Neural cell (in vitro differentiated cells): ENCODE data around the gene ATXN2. TPM values are rescaled to one million over a fixed set of nuclear protein-coding genes. Genes with fewer than 3 reads are reported as not detected.

ENCODE experiments used
- H2AFZ ChIP-seq: fragments of 200-600, 300-800 bp; sonication (generic), shearing (Covaris generic); 2 replicates; pipeline ENCODE4 v1.6.0; 2014; ENCODE audit warnings: low read depth, mild to moderate bottlenecking, antibody characterized with exemption, low read length, moderate library complexity
- H3F3A ChIP-seq: fragments of 200-600 bp; shearing (Covaris generic); 2 replicates; pipeline ENCODE4 v1.6.1; 2016; ENCODE audit warnings: mild to moderate bottlenecking, moderate library complexity, mixed read lengths, antibody characterized with exemption, low read length; ENCODE audit not compliant: insufficient read depth, poor library complexity, severe bottlenecking
- H3K27ac ChIP-seq: fragments of 200-600, 300-800 bp; sonication (generic), shearing (Covaris generic); 2 replicates; pipeline ENCODE4 v1.5.1; 2014; ENCODE audit warnings: mild to moderate bottlenecking, low read length, moderate library complexity
- H3K27me3 ChIP-seq: fragments of 300-800, 200-600 bp; sonication (generic), shearing (Covaris generic); 2 replicates; pipeline ENCODE4 v1.6.0; 2014; ENCODE audit warnings: mild to moderate bottlenecking, low read depth, low read length, moderate library complexity; ENCODE audit not compliant: insufficient read depth
- H3K36me3 ChIP-seq: fragments of 300-800, 200-600 bp; sonication (generic), shearing (Covaris generic); 2 replicates; pipeline ENCODE4 v1.5.1; 2014; ENCODE audit warnings: mild to moderate bottlenecking, antibody characterized with exemption, low read length, moderate library complexity; ENCODE audit not compliant: insufficient read depth
- H3K4me2 ChIP-seq: fragments of 300-800, 200-600 bp; sonication (generic), shearing (Covaris generic); 2 replicates; pipeline ENCODE4 v1.6.0; 2014; ENCODE audit warnings: mild to moderate bottlenecking, low read length
- H3K4me3 ChIP-seq: fragments of 300-800, 200-600 bp; sonication (generic), shearing (Covaris generic); 2 replicates; pipeline ENCODE4 v1.5.1; 2014; ENCODE audit warnings: mild to moderate bottlenecking, low read length, moderate library complexity
- H3K79me2 ChIP-seq: fragments of 200-600 bp; shearing (Covaris generic); replicated peaks from 2 replicates; pipeline ENCODE4 v1.6.0; 2014; ENCODE audit warnings: mild to moderate bottlenecking, low read length, moderate library complexity; ENCODE audit not compliant: insufficient read depth
- H3K9ac ChIP-seq: fragments of 300-800, 200-600 bp; sonication (generic), shearing (Covaris generic); 2 replicates; pipeline ENCODE4 v1.6.1; 2016; ENCODE audit warnings: mild to moderate bottlenecking, low read length, mixed read lengths
- H3K9me2 ChIP-seq: fragments of 200-600 bp; shearing (Covaris generic); 2 replicates; pipeline ENCODE4 v1.6.1; 2016; ENCODE audit warnings: mild to moderate bottlenecking, low read length, mixed read lengths; ENCODE audit not compliant: insufficient read depth
- H3K9me3 ChIP-seq: fragments of 200-600, 300-800 bp; sonication (generic), shearing (Covaris generic); 2 replicates; pipeline ENCODE4 v1.6.1; 2016; ENCODE audit warnings: mild to moderate bottlenecking, mixed run types, low read length, moderate library complexity, mixed read lengths
- H4K20me1 ChIP-seq: fragments of 200-600 bp; shearing (Covaris generic); 2 replicates; pipeline ENCODE4 v1.6.1; 2016; ENCODE audit warnings: mild to moderate bottlenecking, mixed run types; ENCODE audit not compliant: insufficient read depth
- EP300 ChIP-seq: fragments of 450-650 bp; conservative IDR thresholded peaks from 2 replicates; pipeline ENCODE4 v1.6.1; 2014; ENCODE audit warnings: antibody characterized with exemption, mild to moderate bottlenecking, moderate library complexity; ENCODE audit not compliant: poor library complexity, severe bottlenecking
- EZH2 ChIP-seq: fragments of 200-600, 300-800 bp; shearing (Covaris generic), sonication (generic); IDR thresholded peaks from 2 replicates; pipeline ENCODE4 v1.6.1; 2014; ENCODE audit warnings: antibody characterized with exemption, low read length, borderline replicate concordance, mild to moderate bottlenecking; ENCODE audit not compliant: insufficient read depth, poor library complexity, severe bottlenecking
- MXI1 ChIP-seq: fragments of 450-650 bp; conservative IDR thresholded peaks from 2 replicates; pipeline ENCODE4 v1.6.1; 2014; ENCODE audit warnings: antibody characterized with exemption, mild to moderate bottlenecking; ENCODE audit not compliant: poor library complexity, severe bottlenecking
- POLR2AphosphoS5 ChIP-seq: IDR thresholded peaks from 2 replicates; pipeline ENCODE4 v1.6.1; 2012
- RAD21 ChIP-seq: fragments of 450-650 bp; conservative IDR thresholded peaks from 2 replicates; pipeline ENCODE4 v1.6.1; 2014; ENCODE audit warnings: antibody characterized with exemption, mild to moderate bottlenecking, moderate library complexity
- SMC3 ChIP-seq: fragments of 450-650 bp; conservative IDR thresholded peaks from 2 replicates; pipeline ENCODE4 v1.6.1; 2014; ENCODE audit warnings: antibody characterized with exemption, mild to moderate bottlenecking, moderate library complexity; ENCODE audit not compliant: poor library complexity
- TAF1 ChIP-seq: IDR thresholded peaks from 2 replicates; pipeline ENCODE4 v1.6.1; 2012; ENCODE audit warnings: low read depth
- polyA plus RNA-seq: library from polyadenylated mRNA; depleted of rRNA; stranded (reverse); fragments of >200 nt; gene quantifications from 2 replicates; pipeline ENCODE4 v1.2.3, GENCODE V29; 2014
- TF ChIP-seq, protein P1 (sequence below): fragments of 450-650 bp; IDR thresholded peaks from 2 replicates; pipeline ENCODE4 v1.5.1; 2014; ENCODE audit warnings: antibody characterized with exemption, mild to moderate bottlenecking, moderate library complexity; ENCODE audit not compliant: poor library complexity, severe bottlenecking
- TF ChIP-seq, protein P2 (sequence below): IDR thresholded peaks from 2 replicates; pipeline ENCODE4 v1.6.1; 2012; ENCODE audit warnings: borderline replicate concordance

The ATXN2 gene
- polyA plus RNA-seq, 1 donor from 2014 or later: 12.6 TPM

DNA sequence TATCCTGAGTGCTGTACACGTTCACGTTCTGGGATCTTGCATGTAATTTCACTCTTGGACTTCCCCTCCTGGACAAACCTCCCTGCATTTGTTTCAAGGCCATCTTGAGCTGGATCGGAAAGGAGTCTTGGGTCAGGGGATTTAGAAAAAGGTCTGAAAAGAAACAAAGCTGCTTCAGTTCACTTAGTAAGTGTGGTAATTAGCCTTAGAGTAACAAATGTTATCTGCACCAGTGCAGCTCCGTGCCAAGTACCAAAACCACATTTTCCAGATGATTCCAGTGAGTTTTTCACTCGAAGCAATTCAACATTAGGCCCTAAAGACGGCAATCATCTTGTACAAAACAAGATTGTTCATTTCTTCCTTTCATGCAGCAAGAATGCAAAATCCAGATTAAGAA, 39.4 kb upstream of the ATXN2 start:
- no peaks in the 10 kb centered on the region for H3K27me3 ChIP-seq
- no peaks in the 10 kb centered on the region for H3K9me2 ChIP-seq
- no peak overlapping the region for H2AFZ ChIP-seq
- H3F3A ChIP-seq: no peaks in the 10 kb centered on the region
- no peak overlapping the region for H3K4me3 ChIP-seq
- H3K4me2 ChIP-seq: no peak overlapping the region
- TF ChIP-seq SMC3: no peak
- TF ChIP-seq, protein P1, sequence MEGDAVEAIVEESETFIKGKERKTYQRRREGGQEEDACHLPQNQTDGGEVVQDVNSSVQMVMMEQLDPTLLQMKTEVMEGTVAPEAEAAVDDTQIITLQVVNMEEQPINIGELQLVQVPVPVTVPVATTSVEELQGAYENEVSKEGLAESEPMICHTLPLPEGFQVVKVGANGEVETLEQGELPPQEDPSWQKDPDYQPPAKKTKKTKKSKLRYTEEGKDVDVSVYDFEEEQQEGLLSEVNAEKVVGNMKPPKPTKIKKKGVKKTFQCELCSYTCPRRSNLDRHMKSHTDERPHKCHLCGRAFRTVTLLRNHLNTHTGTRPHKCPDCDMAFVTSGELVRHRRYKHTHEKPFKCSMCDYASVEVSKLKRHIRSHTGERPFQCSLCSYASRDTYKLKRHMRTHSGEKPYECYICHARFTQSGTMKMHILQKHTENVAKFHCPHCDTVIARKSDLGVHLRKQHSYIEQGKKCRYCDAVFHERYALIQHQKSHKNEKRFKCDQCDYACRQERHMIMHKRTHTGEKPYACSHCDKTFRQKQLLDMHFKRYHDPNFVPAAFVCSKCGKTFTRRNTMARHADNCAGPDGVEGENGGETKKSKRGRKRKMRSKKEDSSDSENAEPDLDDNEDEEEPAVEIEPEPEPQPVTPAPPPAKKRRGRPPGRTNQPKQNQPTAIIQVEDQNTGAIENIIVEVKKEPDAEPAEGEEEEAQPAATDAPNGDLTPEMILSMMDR: no peak
- TF ChIP-seq EP300: no peak
- TF ChIP-seq MXI1: no peak
- no peak for TF ChIP-seq EZH2
- TF ChIP-seq, protein P2, sequence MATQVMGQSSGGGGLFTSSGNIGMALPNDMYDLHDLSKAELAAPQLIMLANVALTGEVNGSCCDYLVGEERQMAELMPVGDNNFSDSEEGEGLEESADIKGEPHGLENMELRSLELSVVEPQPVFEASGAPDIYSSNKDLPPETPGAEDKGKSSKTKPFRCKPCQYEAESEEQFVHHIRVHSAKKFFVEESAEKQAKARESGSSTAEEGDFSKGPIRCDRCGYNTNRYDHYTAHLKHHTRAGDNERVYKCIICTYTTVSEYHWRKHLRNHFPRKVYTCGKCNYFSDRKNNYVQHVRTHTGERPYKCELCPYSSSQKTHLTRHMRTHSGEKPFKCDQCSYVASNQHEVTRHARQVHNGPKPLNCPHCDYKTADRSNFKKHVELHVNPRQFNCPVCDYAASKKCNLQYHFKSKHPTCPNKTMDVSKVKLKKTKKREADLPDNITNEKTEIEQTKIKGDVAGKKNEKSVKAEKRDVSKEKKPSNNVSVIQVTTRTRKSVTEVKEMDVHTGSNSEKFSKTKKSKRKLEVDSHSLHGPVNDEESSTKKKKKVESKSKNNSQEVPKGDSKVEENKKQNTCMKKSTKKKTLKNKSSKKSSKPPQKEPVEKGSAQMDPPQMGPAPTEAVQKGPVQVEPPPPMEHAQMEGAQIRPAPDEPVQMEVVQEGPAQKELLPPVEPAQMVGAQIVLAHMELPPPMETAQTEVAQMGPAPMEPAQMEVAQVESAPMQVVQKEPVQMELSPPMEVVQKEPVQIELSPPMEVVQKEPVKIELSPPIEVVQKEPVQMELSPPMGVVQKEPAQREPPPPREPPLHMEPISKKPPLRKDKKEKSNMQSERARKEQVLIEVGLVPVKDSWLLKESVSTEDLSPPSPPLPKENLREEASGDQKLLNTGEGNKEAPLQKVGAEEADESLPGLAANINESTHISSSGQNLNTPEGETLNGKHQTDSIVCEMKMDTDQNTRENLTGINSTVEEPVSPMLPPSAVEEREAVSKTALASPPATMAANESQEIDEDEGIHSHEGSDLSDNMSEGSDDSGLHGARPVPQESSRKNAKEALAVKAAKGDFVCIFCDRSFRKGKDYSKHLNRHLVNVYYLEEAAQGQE: no peak
- no peak for TF ChIP-seq RAD21
- TF ChIP-seq POLR2AphosphoS5: no peak
- TF ChIP-seq TAF1: no peak
- H3K36me3 ChIP-seq: peaks cover 3% of the 10 kb centered on the region
- H3K79me2 ChIP-seq: no peaks in the 10 kb centered on the region
- H3K9me3 ChIP-seq: no peaks in the 10 kb centered on the region
- no peaks in the 10 kb centered on the region for H4K20me1 ChIP-seq
- no peak overlapping the region for H3K9ac ChIP-seq
- H3K27ac ChIP-seq: no peak overlapping the region

DNA sequence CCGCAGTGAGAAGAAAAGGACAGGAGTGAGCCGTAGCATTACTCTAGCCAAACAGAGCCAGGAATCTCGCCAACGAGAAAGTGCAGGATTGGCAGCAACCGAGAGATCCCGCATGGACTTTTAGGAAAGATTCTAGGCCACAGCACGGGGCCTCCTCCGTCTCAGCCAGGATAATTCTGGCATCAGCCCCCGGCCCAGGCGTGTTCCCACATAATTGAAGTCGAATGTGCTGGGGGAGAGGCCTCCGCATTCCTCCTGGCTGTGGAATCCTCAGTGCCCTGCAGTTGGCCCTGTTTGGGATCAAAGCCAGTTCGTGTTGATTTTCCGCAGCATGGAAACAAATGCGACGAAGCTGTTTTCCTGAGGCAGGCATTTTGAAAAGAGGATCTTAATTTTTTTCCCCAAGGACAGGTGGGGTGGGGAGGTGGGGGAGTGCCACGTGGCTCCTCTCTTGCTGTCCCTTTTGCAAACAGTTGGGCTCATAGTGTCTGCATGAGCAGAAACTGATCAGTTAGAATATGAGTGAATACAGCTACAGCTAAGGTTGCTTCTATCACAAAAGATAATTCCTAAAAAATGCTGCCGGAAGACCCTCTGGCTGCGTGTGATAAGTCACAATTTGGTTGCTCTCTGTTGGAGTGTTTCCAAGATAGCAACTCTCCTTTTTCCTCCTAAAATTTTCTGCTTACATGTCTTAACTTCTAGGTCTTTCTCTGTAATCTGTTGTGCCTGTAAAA, 37.3 kb upstream of the ATXN2 start:
- Histone ChIP-seq H3K36me3 (no peaks in the 10 kb centered on the region), H3K9me2 (no peaks in the 10 kb centered on the region), H3F3A (no peaks in the 10 kb centered on the region), H3K79me2 (no peaks in the 10 kb centered on the region), H3K4me2 (no peak overlapping the region), H3K9me3 (no peaks in the 10 kb centered on the region), H3K27ac (no peak overlapping the region), H3K27me3 (no peaks in the 10 kb centered on the region), H3K4me3 (no peak overlapping the region), H4K20me1 (no peaks in the 10 kb centered on the region), H2AFZ (no peak overlapping the region), H3K9ac (no peak overlapping the region)
- no peak for TF ChIP-seq EP300
- TF ChIP-seq, protein P1: no peak
- TF ChIP-seq EZH2: no peak
- no peak for TF ChIP-seq RAD21
- TF ChIP-seq, protein P2: no peak
- TF ChIP-seq MXI1: no peak
- TF ChIP-seq POLR2AphosphoS5: no peak
- TF ChIP-seq TAF1: no peak
- no peak for TF ChIP-seq SMC3
